ENCODE results near the gene PPM1K.

The PPM1K gene

GRCh38 chr4:88264336-88264735, 20.0 kb downstream of the PPM1K start:
- Histone ChIP-seq H3K9me3 (ENCODE audit: control insufficient read depth, insufficient read depth, low read length) (no peaks in the 10 kb centered on the region), H4K20me1 (ENCODE audit: control insufficient read depth, insufficient read depth, low read depth, low read length) (no peaks in the 10 kb centered on the region), H3F3A (ENCODE audit: control insufficient read depth, insufficient read depth) (0 out of 2 replicates have a peak, but pooled peaks cover 4% of the 10 kb centered on the region), H3K27ac (ENCODE audit: low read depth, low read length) (no peak overlapping the region), H3K4me1 (ENCODE audit: control insufficient read depth, low read length) (no peaks in the 10 kb centered on the region), H3K27me3 (ENCODE audit: control insufficient read depth, low read length) (no peaks in the 10 kb centered on the region), H3K4me3 (ENCODE audit: low read length) (no peak overlapping the region), H3K36me3 (ENCODE audit: control insufficient read depth, low read length) (peaks cover 90% of the 10 kb centered on the region), H3K9me2 (replicated peaks; ENCODE audit: control insufficient read depth, low read length) (no peaks in the 10 kb centered on the region), H3K4me2 (ENCODE audit: low read length) (no peak overlapping the region), H3K79me2 (ENCODE audit: control insufficient read depth, low read length) (no peaks in the 10 kb centered on the region)
- TF ChIP-seq EZH2phosphoT487 (IDR thresholded peaks at IDR 0.05; ENCODE audit: borderline replicate concordance, low read length): no peak
- no peak for TF ChIP-seq CTCF (IDR thresholded peaks at IDR 0.05; ENCODE audit: low read depth, low read length, poor library complexity, severe bottlenecking)

GRCh38 chr4:88257726-88258125, 26.6 kb downstream of the PPM1K start:
- no peak overlapping the region for H3K4me3 ChIP-seq (ENCODE audit: low read length)
- TF ChIP-seq EZH2phosphoT487 (IDR thresholded peaks at IDR 0.05; ENCODE audit: borderline replicate concordance, low read length) (no peak), CTCF (IDR thresholded peaks at IDR 0.05; ENCODE audit: low read depth, low read length, poor library complexity, severe bottlenecking) (no peak)

GRCh38 chr4:88255111-88255510, 29.2 kb downstream of the PPM1K start:
- H3F3A ChIP-seq (ENCODE audit: control insufficient read depth, insufficient read depth): no peaks in the 10 kb centered on the region
- H3K27ac ChIP-seq (ENCODE audit: low read depth, low read length): no peak overlapping the region
- peaks cover 4% of the 10 kb centered on the region; the same call in 1 of the 2 replicates for H3K36me3 ChIP-seq (ENCODE audit: control insufficient read depth, low read length)
- H4K20me1 ChIP-seq (ENCODE audit: control insufficient read depth, insufficient read depth, low read depth, low read length): no peaks in the 10 kb centered on the region; the same call in 1 of the 2 replicates
- H3K27me3 ChIP-seq (ENCODE audit: control insufficient read depth, low read length): no peaks in the 10 kb centered on the region
- no peak for TF ChIP-seq EZH2phosphoT487 (IDR thresholded peaks at IDR 0.05; ENCODE audit: borderline replicate concordance, low read length)
- no peak for TF ChIP-seq CTCF (IDR thresholded peaks at IDR 0.05; ENCODE audit: low read depth, low read length, poor library complexity, severe bottlenecking)
- no peak overlapping the region for H3K4me2 ChIP-seq (ENCODE audit: low read length)
- H3K9me3 ChIP-seq (ENCODE audit: control insufficient read depth, insufficient read depth, low read length): no peaks in the 10 kb centered on the region
- H3K4me3 ChIP-seq (ENCODE audit: low read length): no peak overlapping the region
- no peaks in the 10 kb centered on the region for H3K79me2 ChIP-seq (ENCODE audit: control insufficient read depth, low read length)
- H3K9me2 ChIP-seq (replicated peaks; ENCODE audit: control insufficient read depth, low read length): no peaks in the 10 kb centered on the region
- H3K4me1 ChIP-seq (ENCODE audit: control insufficient read depth, low read length): no peaks in the 10 kb centered on the region

More at GRCh38 chr4:88257726-88258125, 26.6 kb downstream of the PPM1K start:
- H3K79me2 ChIP-seq (ENCODE audit: control insufficient read depth, low read length): no peaks in the 10 kb centered on the region
- H3K27ac ChIP-seq (ENCODE audit: low read depth, low read length): no peak overlapping the region
- no peaks in the 10 kb centered on the region for H3K4me1 ChIP-seq (ENCODE audit: control insufficient read depth, low read length)
- no peaks in the 10 kb centered on the region for H3K9me2 ChIP-seq (replicated peaks; ENCODE audit: control insufficient read depth, low read length)
- H4K20me1 ChIP-seq (ENCODE audit: control insufficient read depth, insufficient read depth, low read depth, low read length): no peaks in the 10 kb centered on the region; the same call in 1 of the 2 replicates
- H3K4me2 ChIP-seq (ENCODE audit: low read length): no peak overlapping the region
- H3K27me3 ChIP-seq (ENCODE audit: control insufficient read depth, low read length): no peaks in the 10 kb centered on the region
- no peaks in the 10 kb centered on the region for H3K9me3 ChIP-seq (ENCODE audit: control insufficient read depth, insufficient read depth, low read length)
- peaks cover 25% of the 10 kb centered on the region for H3K36me3 ChIP-seq (ENCODE audit: control insufficient read depth, low read length)
- no peaks in the 10 kb centered on the region for H3F3A ChIP-seq (ENCODE audit: control insufficient read depth, insufficient read depth)
